Naive thymus-derived CD8-positive, alpha-beta T cell (primary cell): ENCODE data around the gene TMEM92. TPM values are rescaled to one million over a fixed set of nuclear protein-coding genes. Genes with fewer than 3 reads are reported as not detected.
A peak's percentile ranks its signal among the peaks of the same experiment; 100 is the strongest.
"Not testable (repeated sequence)": the region's sequence is repeated elsewhere in the genome, so short reads cannot be mapped to it uniquely, and the experiment has no call there.

Experiments
- ATAC-seq, 2 donors: fragments of 150-1000 bp; cut with Tn5 transposase in 1 of 2; sonication (Bioruptor Pico), chemical (Tn5 transposase) in 1 of 2; 1 replicate in 1 of 2; 2 replicates in 1 of 2; pipeline ENCODE4 v1.10.0; 2021; ENCODE audit warnings: mild to moderate bottlenecking in 2 of 2, moderate library complexity in 2 of 2
- POLR2A ChIA-PET: fragments of 350-600 bp; sonication (Branson Sonifier 250); formaldehyde crosslinking; loops from one replicate; lab custom pipeline; 2021; ENCODE audit warnings: antibody characterized with exemption; lab: Charles Lee
- DNase-seq, 10 donors: peaks; one replicate each; pipeline versions ENCODE4 v3.0.0 to v3.0.0-alpha.2; 2020 to 2022
- H3K27ac Mint-ChIP-seq, 10 donors: one replicate each; pipeline ENCODE4 v1.8.0; 2020 to 2022; ENCODE audit warnings: mild to moderate bottlenecking in 10 of 10, mixed read lengths in 10 of 10, moderate library complexity in 4 of 10, inconsistent platforms in 1 of 10
- H3K27me3 Mint-ChIP-seq, 5 donors: one replicate each; pipeline ENCODE4 v1.8.0; 2021 to 2022; ENCODE audit warnings: mixed read lengths in 5 of 5
- H3K36me3 Mint-ChIP-seq, 3 donors: one replicate each; pipeline ENCODE4 v1.8.0; 2020 to 2022; ENCODE audit warnings: mixed read lengths in 3 of 3, mild to moderate bottlenecking in 2 of 3, inconsistent platforms in 1 of 3
- H3K4me1 Mint-ChIP-seq, 4 donors: one replicate each; pipeline ENCODE4 v1.8.0; 2021 to 2022; ENCODE audit warnings: mixed read lengths in 4 of 4
- H3K4me3 Mint-ChIP-seq, 10 donors: one replicate each; pipeline ENCODE4 v1.8.0; 2020 to 2022; ENCODE audit warnings: mild to moderate bottlenecking in 10 of 10, mixed read lengths in 10 of 10, moderate library complexity in 6 of 10, inconsistent platforms in 1 of 10
- H3K9me3 Mint-ChIP-seq, 9 donors: one replicate each; pipeline ENCODE4 v1.8.0; 2020 to 2022; ENCODE audit warnings: mixed read lengths in 9 of 9, mild to moderate bottlenecking in 3 of 9, inconsistent platforms in 1 of 9, moderate library complexity in 1 of 9
- polyA plus RNA-seq, 3 donors: library from polyadenylated mRNA; unstranded; fragments of 300-500 nt; fragmentation: Illumina TruSeq; gene quantifications; one replicate each; pipeline ENCODE4 v1.2.3, GENCODE V29; 2021
- total RNA-seq, 8 experiments: library from RNA in 2 of 8; stranded (reverse) in 2 of 8; gene quantifications; one replicate each; pipeline ENCODE4 v1.2.3 and lab custom pipeline; 2021 to 2026

TMEM92 gene
- total and polyA plus RNA-seq, 5 experiments from 2014 or later, result not detected

DNA sequence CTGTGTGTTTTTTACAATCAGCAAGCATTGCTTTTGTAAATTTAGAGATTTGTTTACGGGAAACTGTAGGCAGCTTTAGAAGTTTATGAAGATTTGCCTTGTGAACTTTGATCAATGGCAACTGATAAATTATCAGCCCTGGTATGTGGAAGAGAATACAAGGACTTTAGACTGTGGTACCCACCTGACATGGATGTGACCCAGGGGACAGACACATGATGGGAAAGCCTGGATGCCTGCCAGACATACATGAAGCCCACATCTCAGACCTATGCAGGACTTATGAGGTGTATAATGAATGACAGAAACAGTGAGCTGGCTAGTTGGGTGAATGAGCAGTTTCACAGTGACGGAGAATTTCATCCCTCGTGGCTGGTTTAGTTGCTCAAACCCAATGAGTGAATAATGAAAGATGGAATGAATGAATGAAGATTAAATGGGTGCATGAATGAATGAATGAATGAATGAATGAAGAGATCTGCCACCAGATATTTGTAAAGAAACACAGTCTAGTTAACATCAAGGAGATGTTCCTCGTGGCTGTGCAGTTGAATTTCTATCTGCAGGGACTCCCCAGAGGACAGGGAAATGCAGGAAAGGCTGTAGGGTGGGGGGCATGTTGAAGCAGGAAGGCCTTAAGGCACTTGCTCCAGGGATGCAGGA lies 7.6 kb downstream of the TMEM92 start:
- POLR2A ChIA-PET, result no interaction called here
- DNase-seq (no peak), ATAC-seq (no peak)
- no peak overlapping the region for H3K27ac Mint-ChIP-seq
- no peaks in the 10 kb centered on the region for H3K36me3 Mint-ChIP-seq
- H3K27me3 Mint-ChIP-seq, result peaks cover 14 to 69% (median 51%) of the 10 kb centered on the region in 5 donors
- H3K4me1 Mint-ChIP-seq, result no peaks in the 10 kb centered on the region
- no peaks in the 10 kb centered on the region for H3K9me3 Mint-ChIP-seq
- H3K4me3 Mint-ChIP-seq, result no peak overlapping the region

DNA sequence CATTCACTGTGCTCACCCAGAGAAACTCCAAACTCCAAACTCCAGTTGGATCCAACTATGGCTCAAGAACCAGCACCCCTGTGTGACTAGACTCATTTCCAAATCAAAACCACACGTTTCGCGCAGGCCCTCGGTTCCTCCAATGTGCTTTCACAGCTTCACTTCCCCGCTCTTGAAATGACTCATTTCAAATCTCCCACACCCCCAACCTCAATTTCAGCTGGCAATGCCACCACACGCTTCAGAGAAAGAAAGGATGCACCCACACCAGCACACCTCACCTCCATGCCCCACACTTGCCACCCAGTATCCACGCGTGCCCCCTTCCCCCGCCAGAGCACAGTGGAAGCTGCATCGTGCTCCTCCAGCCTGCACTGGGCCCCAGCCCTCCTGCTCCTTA lies 9.0 kb downstream of the TMEM92 start:
- POLR2A ChIA-PET, result no interaction called here
- Mint-ChIP-seq H3K4me3 (no peak overlapping the region), H3K27ac (no peak overlapping the region), H3K4me1 (no peaks in the 10 kb centered on the region), H3K27me3 (peaks cover 8 to 58% (median 39%) of the 10 kb centered on the region in 5 donors), H3K36me3 (no peaks in the 10 kb centered on the region), H3K9me3 (no peaks in the 10 kb centered on the region)
- ATAC-seq (no peak), DNase-seq (no peak)

DNA sequence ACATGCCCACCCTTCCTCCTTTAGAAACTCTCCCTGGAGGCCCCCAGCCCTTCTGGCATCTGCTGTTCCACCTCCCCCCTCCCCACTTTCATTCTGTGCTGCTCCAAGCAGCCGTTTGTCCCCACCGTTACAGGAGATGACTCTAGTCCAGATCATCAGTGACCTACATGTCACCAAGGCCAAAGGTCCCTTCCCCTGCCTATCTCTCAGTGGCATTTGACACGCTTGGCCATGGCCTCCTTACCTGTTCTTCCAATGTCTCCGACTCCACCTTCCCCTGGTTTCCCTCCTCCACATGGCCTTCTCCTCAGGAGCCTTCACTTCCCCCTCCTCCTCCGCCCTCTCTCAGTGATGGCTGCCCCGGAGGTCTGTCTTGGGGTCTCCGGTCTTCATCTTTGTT lies 9.4 kb downstream of the TMEM92 start:
- H3K27me3 Mint-ChIP-seq, result peaks cover 9 to 58% (median 35%) of the 10 kb centered on the region in 5 donors
- POLR2A ChIA-PET, result no interaction called here
- no peak overlapping the region for H3K4me3 Mint-ChIP-seq
- H3K36me3 Mint-ChIP-seq, result no peaks in the 10 kb centered on the region
- no peak overlapping the region for H3K27ac Mint-ChIP-seq
- DNase-seq, result no peak
- H3K4me1 Mint-ChIP-seq, result no peaks in the 10 kb centered on the region
- no peak for ATAC-seq
- H3K9me3 Mint-ChIP-seq, result no peaks in the 10 kb centered on the region

DNA sequence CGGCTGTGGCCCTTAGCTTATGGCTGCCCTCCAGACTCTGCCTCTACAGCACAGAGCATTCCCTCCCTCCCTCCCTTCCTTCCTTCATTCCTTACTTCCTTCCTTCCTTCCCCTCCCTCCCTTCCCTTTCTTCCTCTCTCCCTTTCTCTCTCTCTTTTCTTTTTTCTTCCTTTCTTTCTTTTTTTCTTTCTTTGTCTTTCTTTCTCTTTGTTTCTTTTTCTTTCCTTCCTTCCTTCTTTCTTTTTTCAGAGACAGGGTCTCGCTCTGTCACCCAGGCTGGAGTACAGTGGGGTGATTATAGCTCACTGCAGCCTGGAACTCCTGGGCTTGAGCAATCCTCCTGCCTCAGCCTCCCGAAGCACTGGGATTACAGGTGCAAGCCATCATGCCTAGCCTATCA lies 11.7 kb downstream of the TMEM92 start:
- H3K27me3 Mint-ChIP-seq, result peaks cover 9 to 67% (median 25%) of the 10 kb centered on the region in 5 donors
- no peaks in the 10 kb centered on the region for H3K36me3 Mint-ChIP-seq
- ATAC-seq, result no peak
- H3K4me3 Mint-ChIP-seq, result no peak overlapping the region
- no peaks in the 10 kb centered on the region for H3K9me3 Mint-ChIP-seq
- H3K4me1 Mint-ChIP-seq, result peaks cover 0 to 2% (median 0%) of the 10 kb centered on the region in 4 donors
- DNase-seq, result no peak
- POLR2A ChIA-PET, result no interaction called here
- H3K27ac Mint-ChIP-seq, result peak overlapping the region in 1 of 10 donors; percentile 16

DNA sequence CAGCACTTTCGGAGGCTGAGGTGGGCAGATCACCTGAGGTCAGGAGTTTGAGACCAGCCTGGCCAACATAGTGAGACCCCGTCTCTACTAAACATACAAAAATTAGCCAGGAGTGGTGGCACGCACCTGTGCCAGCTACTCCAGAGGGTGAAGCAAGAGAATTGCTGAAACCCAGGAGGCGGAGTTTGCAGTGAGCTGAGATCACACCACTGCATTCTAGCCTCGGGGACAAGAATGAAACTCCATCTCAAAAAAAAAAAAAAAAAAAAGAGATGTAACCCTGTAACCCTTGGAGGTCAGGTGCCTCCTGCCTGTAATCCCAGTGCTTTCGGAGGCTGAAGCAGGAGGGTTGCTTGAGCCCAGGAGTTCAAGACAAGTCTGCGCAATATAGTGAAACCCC lies 13.0 kb downstream of the TMEM92 start:
- not testable (repeated sequence) for ATAC-seq, H3K4me1 Mint-ChIP-seq, H3K36me3 Mint-ChIP-seq, H3K27ac Mint-ChIP-seq, H3K4me3 Mint-ChIP-seq, DNase-seq, H3K9me3 Mint-ChIP-seq
- POLR2A ChIA-PET, result interaction anchor here (0.6 kb wide), 1 partner anchor 910 kb away, joined by 3 read pairs; no protein-coding TSS in a partner anchor
- H3K27me3 Mint-ChIP-seq, result peaks cover 8 to 67% (median 23%) of the 10 kb centered on the region in 5 donors

DNA sequence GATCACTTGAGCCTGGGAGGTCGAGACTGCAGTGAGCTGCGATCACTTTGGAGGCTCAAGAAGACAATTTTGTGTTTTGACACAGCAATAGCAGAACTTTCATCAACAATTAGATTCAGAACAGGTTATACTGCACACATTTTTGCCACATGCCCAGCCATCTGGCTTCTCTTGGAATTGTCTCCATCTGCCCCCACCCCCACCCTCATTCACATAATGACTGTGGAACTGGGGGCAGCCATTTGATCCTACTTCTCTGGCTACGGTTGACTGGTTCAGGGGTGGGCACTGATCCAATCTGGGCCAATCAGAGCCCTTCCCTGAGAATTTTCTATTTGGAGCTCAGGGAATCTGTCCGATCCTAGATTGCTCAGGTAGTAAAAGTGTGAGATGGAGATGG lies 14.0 kb downstream of the TMEM92 start:
- peaks cover 0 to 2% (median 0%) of the 10 kb centered on the region in 4 donors for H3K4me1 Mint-ChIP-seq
- no peak overlapping the region for H3K27ac Mint-ChIP-seq
- no peak overlapping the region for H3K4me3 Mint-ChIP-seq
- H3K27me3 Mint-ChIP-seq, result peaks cover 8 to 63% (median 21%) of the 10 kb centered on the region in 5 donors
- no peak for DNase-seq
- no peak for ATAC-seq
- POLR2A ChIA-PET, result no interaction called here
- H3K9me3 Mint-ChIP-seq, result no peaks in the 10 kb centered on the region
- H3K36me3 Mint-ChIP-seq, result no peaks in the 10 kb centered on the region

DNA sequence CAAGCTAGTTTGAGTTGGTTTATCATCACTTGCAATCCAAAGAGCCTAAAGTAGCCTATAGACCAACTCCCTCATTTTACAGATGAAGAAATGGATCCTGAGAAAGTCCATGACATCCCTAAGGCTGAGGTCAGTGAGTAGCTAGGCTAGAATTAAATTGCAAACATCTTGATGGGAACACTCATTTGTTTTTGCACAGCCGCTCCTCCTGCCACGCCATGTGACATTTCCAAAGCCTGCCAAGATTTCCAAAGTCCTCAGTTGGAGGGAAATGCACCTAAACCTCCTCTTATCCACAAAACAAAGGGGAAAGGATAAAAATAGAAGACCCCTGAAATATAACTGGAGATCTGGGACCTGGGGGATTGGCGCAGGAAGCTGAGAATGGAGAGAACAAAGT lies 15.0 kb downstream of the TMEM92 start:
- POLR2A ChIA-PET, result no interaction called here
- Mint-ChIP-seq H3K4me3 (no peak overlapping the region), H3K27me3 (peaks cover 7 to 54% (median 18%) of the 10 kb centered on the region in 5 donors), H3K36me3 (no peaks in the 10 kb centered on the region), H3K27ac (no peak overlapping the region), H3K9me3 (no peaks in the 10 kb centered on the region), H3K4me1 (peaks cover 0 to 2% (median 0%) of the 10 kb centered on the region in 4 donors)
- DNase-seq (no peak), ATAC-seq (no peak)

DNA sequence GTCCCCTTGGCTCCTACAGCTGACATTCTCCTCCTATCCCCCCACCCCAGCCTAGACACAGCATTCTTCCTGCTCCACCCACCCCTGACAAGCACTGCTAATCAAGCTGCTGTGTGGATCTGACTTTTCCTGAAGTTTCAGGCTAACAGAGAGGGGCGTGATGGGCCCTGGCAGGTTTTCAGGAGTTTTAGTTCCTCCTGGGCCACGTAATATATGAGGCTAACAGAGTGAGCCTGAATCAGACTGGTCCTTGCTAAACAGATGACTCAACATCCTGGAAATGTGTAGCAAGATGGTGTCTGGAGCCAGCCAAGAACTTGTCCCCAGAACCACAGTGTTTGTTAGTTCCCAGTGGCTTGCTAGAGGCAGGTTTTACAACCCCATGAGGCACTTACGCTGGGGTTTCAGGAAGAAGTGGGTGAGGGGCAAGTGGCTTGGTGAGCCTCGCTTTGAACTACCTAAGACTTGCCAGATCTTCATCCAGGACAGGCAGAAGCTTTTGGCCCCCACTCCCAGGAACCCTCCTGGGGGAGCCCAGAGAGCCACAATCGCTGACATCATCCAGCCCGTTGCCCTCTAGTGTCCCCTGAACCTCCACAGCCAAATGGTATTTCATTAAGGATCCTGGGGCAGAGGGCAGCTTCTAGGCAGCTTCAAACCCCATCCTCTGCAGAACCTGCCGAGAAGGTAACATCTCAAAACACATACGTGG lies 15.9 kb downstream of the TMEM92 start:
- Mint-ChIP-seq H3K36me3 (no peaks in the 10 kb centered on the region), H3K27me3 (peaks cover 6 to 49% (median 18%) of the 10 kb centered on the region in 5 donors), H3K4me3 (no peak overlapping the region), H3K9me3 (no peaks in the 10 kb centered on the region), H3K4me1 (peaks cover 0 to 2% (median 0%) of the 10 kb centered on the region in 4 donors), H3K27ac (peak overlapping the region in 1 of 10 donors; percentile 27)
- ATAC-seq (no peak), DNase-seq (no peak)
- POLR2A ChIA-PET, result no interaction called here

DNA sequence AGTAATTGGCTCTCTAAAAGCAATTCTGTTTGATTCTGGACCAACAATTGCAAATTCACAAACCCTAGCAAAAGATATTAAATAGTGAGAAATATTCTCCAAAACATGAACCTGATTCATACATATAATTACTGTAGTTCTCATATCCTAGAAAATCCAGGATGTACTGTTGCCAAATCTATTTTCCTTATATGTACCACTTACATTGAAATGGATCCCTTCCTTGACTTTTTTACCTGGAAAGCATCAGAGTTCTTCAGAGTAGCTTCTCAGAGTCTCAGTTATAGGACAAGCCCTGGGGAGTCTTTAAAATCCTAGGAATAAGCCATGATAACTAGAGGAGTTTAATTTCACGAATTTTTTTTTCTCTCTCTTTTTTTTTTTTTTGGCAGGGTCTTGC lies 16.7 kb downstream of the TMEM92 start:
- H3K4me1 Mint-ChIP-seq, result peaks cover 0 to 2% (median 0%) of the 10 kb centered on the region in 4 donors
- H3K36me3 Mint-ChIP-seq, result no peaks in the 10 kb centered on the region
- peaks cover 6 to 46% (median 20%) of the 10 kb centered on the region in 5 donors for H3K27me3 Mint-ChIP-seq
- no peak for DNase-seq
- H3K9me3 Mint-ChIP-seq, result no peaks in the 10 kb centered on the region
- H3K27ac Mint-ChIP-seq, result no peak overlapping the region
- POLR2A ChIA-PET, result interaction anchor here (0.7 kb wide), 1 partner anchor 261 kb away, joined by 3 read pairs; no protein-coding TSS in a partner anchor
- no peak overlapping the region for H3K4me3 Mint-ChIP-seq
- no peak for ATAC-seq

DNA sequence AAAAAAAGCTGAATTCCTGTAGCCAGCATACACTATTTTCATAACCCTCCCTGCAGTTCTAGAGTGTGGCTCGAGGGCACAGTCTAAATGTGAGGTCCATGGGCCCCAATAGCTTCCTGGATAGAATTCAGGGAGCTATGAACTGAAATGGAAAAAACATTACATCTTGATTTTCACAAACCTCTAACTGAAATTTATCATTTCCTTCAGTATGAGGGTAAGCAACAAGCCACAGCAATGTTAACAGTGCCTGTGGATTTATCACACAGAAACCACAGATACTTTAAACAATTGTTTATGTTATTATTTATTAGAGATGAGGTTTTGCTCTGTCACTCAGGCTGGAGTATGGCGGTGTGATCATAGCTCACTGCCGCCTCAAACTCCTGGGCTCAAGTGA lies 18.2 kb downstream of the TMEM92 start:
- Mint-ChIP-seq H3K4me3 (no peak overlapping the region), H3K9me3 (no peaks in the 10 kb centered on the region), H3K36me3 (no peaks in the 10 kb centered on the region), H3K4me1 (peaks cover 0 to 2% (median 0%) of the 10 kb centered on the region in 4 donors), H3K27ac (no peak overlapping the region), H3K27me3 (peaks cover 2 to 34% (median 18%) of the 10 kb centered on the region in 5 donors)
- POLR2A ChIA-PET, result no interaction called here
- no peak for DNase-seq
- no peak for ATAC-seq

DNA sequence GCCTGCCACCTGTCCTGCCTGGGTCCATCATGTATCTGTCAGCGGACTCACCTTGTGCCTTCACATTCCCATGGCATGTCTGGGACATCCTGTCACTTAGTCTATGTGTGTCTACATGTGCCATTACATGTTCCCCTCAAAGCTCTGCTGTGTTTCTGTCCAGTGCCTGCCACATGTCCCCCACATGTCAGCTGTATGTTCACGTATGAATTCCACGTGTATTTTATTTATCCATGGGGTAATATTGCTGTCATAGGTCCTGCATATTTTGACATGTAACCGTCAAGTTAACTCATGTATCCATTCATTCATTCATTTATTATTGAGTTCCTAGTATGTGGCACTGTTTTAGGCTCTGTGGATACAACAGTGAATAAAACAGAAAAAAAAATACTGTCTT lies 20.8 kb downstream of the TMEM92 start:
- Mint-ChIP-seq H3K36me3 (no peaks in the 10 kb centered on the region), H3K27ac (no peak overlapping the region), H3K27me3 (peaks cover 0 to 17% (median 10%) of the 10 kb centered on the region in 5 donors), H3K9me3 (no peaks in the 10 kb centered on the region), H3K4me3 (no peak overlapping the region), H3K4me1 (peaks cover 0 to 2% (median 0%) of the 10 kb centered on the region in 4 donors)
- ATAC-seq (no peak), DNase-seq (no peak)
- POLR2A ChIA-PET, result interaction anchor here (0.5 kb wide), 1 partner anchor 40 kb away, joined by 4 read pairs; no protein-coding TSS in a partner anchor

DNA sequence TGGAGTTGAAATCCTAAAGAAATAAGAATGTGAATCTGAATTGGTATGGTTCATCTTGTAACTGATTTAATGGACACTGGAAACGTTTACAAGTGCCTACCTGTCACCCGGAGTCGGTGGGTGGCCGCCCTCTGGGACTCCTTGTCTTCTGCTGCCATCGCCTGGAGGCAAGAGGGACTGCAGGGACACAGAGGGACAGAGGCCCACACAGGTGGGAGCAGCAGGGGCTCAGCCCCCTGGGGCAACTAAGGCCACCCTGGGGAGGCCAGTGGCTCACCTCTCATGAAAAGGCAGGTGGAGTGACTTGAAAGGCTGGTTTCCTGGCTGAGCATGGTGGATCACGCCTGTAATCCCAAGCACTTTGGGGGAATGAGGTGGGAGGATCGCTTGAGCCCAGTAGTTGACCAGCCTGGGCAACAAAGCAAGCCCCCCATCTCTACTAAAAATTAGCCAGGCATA lies 23.2 kb downstream of the TMEM92 start:
- POLR2A ChIA-PET, result interaction anchor here (1.2 kb wide), 1 partner anchor 96 kb away, joined by 3 read pairs; the partner anchor contains the start of gene COL1A1
- H3K27me3 Mint-ChIP-seq, result peaks cover 0 to 8% (median 5%) of the 10 kb centered on the region in 5 donors
- H3K4me3 Mint-ChIP-seq, result no peak overlapping the region
- no peaks in the 10 kb centered on the region for H3K9me3 Mint-ChIP-seq
- ATAC-seq (peak; percentile 99 to 100), DNase-seq (peak; percentile 68 to 88 (median 76))
- H3K4me1 Mint-ChIP-seq, result no peaks in the 10 kb centered on the region
- no peak overlapping the region for H3K27ac Mint-ChIP-seq
- H3K36me3 Mint-ChIP-seq, result no peaks in the 10 kb centered on the region

DNA sequence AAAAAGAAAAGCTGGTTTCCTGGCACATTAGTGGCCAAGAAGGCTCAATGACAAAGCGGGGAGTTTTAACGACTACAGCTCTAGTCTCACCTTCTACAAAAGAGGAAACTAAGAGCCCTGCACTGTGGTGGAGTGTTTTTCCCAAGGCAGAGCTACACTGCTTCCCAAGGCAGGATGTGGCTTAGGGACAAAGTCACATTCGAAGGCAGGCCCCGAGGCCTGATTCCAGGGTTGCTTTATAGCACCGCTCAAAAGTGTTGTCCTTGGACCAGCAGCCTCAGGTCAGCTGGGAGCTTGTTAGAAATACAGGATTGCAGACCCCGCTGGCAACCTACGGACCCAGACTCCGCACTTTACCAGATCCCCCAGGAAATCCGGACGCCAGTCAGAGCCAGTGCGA lies 23.8 kb downstream of the TMEM92 start:
- no peak overlapping the region for H3K4me3 Mint-ChIP-seq

More for the DNA sequence above, 23.8 kb downstream of the TMEM92 start:
- Mint-ChIP-seq H3K27me3 (peaks cover 0 to 9% (median 5%) of the 10 kb centered on the region in 5 donors), H3K9me3 (no peaks in the 10 kb centered on the region), H3K4me1 (no peaks in the 10 kb centered on the region), H3K27ac (no peak overlapping the region), H3K36me3 (no peaks in the 10 kb centered on the region)
- POLR2A ChIA-PET, result interaction anchor here (0.7 to 1.2 kb wide), 2 partner anchors 97 to 98 kb away, joined by 3 to 7 read pairs; partner anchors contain the start of gene COL1A1
- ATAC-seq (no peak), DNase-seq (no peak)
